22Rv1 (cell line): ENCODE data around the gene SYNPO2.

Source experiments
- H3K27ac ChIP-seq: fragments of 450-650 bp; 2 replicates; pipeline ENCODE4 v1.5.1; 2017
- CTCF ChIP-seq: fragments of 450-650 bp; IDR thresholded peaks from 2 replicates; pipeline ENCODE4 v1.5.1; 2017; ENCODE audit warnings: mild to moderate bottlenecking
- ZFX ChIP-seq: fragments of 450-650 bp; IDR thresholded peaks from 2 replicates; pipeline ENCODE4 v1.6.1; 2017; ENCODE audit warnings: antibody characterized with exemption, borderline replicate concordance

SYNPO2 gene

DNA sequence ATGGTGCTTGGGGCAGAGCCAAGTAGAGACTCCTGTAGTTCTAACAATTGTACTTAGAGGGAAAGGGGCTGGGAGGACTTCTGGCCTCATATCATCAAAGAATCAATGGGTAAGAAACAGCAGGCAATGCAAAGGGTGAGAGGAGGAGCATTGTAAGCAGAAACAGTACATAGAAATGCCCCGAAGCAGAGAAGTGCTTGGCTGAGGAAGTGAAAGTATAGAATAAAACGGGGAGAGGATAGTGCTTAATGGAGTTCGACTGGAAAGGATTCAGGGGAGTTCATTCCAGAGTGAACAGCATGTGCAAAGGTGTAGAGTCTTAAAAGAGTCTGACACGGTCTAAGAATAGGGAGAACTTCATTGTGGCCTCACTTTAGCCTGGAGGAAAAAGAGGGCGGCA, 103.0 kb downstream of the SYNPO2 start:
- TF ChIP-seq ZFX: no peak
- TF ChIP-seq CTCF: no peak
- no peak overlapping the region for H3K27ac ChIP-seq

DNA sequence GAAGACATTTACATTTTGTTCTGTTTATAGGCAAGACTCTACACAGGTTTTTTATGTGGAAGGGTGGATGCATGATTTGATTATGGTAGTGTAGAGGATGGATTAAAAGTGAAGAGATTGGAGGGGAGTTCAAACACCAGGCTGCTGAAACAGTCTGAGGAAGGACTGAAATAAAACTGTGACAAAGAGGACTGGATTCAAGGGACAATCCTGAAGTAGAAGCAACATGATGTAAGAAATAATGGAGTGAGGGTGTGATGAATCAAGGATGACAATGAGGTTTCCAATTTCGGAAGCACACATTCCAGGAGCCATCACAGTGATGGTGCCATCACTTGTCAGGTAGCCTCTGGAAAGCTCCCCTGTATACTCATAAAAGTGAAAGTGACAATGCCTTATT, 103.5 kb downstream of the SYNPO2 start:
- H3K27ac ChIP-seq: no peak overlapping the region
- TF ChIP-seq ZFX (no peak), CTCF (no peak)

GRCh38 chr4:118993333-118993732, 104.7 kb downstream of the SYNPO2 start:
- H3K27ac ChIP-seq: no peak overlapping the region
- TF ChIP-seq CTCF: no peak
- no peak for TF ChIP-seq ZFX

DNA sequence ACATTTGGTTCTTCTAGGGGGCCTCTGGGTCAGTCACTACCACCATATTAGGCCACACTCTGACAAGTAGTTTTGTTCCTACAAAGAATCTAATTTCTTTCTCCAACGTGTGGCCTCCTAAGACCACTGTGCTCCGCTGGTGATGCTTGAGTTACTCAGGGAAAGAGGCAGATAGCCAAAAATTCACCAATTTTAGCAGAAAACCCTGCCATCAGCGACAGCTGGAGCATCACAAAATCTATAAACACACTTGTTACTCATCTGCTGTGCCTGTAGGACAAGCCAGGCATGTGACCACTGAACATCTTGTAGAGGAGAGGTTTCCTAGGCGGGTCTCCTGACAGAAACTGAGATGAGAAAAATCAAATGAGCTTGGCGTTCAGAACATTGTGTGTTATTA, 105.4 kb downstream of the SYNPO2 start:
- TF ChIP-seq ZFX (no peak), CTCF (no peak)
- no peak overlapping the region for H3K27ac ChIP-seq

DNA sequence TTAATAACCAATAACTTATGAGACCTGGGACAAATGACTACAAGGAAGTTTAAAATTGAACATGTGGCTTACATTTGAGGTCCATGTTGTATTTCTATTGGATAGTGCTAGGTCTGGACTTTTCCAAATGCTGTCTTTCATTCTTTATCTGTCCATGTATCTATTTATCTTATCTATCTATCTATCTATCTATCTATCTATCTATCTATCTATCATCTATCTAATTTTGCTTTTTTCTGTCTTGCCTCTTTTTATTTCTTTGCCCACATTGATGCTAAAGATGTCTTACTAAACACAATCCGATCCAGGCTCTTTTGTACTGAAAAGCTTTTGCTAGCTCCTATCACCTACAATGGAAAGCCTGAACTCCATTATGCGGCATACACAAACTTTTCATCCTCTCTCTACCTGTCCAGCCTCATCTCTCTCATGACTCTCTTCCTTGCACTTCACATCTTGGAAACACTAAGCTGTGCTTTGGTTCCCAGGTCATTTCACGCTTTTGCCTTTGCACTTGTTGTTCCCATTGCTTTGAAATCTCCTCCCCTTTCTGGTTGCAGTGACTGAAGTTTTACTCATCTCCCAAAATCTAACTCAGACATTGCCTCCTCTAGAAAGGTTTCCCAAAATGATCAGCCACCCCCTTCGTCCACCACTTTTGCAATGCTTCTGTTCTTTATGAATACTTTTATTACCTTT, 107.2 kb downstream of the SYNPO2 start:
- no peak overlapping the region for H3K27ac ChIP-seq
- TF ChIP-seq ZFX (no peak), CTCF (no peak)

DNA sequence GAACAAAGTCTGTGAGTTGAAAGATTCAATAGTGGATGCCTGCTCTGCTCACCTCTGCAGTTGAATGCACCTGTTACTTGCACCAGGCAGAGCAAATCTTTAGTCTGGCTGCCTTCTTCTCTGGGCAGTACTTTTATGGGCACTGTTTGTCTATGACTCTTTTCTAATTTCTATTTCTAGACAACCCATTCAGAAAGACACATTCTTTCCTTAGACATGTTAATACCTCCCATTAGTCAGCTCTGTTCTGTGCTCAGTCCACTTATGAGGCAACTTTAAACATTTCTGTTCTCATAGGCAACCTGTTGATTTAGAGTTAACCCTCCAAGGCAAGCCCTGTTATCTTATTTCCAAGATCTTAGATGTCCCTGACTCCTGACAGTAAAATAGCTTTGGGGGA, 108.9 kb downstream of the SYNPO2 start:
- H3K27ac ChIP-seq: no peak overlapping the region
- TF ChIP-seq ZFX: no peak
- TF ChIP-seq CTCF: no peak

- H3K27ac ChIP-seq: no peak overlapping the region
- TF ChIP-seq CTCF (no peak), ZFX (no peak)
Measured at GRCh38 chr4:118999919-119000318, 111.3 kb downstream of the SYNPO2 start.
